Activated CD4-positive, alpha-beta memory T cell treated with anti-CD3 and anti-CD28 coated beads, Interleukin-2, amount 10 ng/mL, durations not matched to agents 7 days and 5 days (primary cell): ENCODE measurements around the gene TRAPPC5. TPM values are rescaled to one million over a fixed set of nuclear protein-coding genes. Genes with fewer than 3 reads are reported as not detected.

ENCODE experiments used
- CTCF ChIA-PET: fragments of 350-600 bp; sonication (Branson Sonifier 250); formaldehyde crosslinking; loops from one replicate; lab custom pipeline; 2021; ENCODE audit warnings: antibody characterized with exemption, inconsistent platforms; lab: Charles Lee
- POLR2A ChIA-PET: fragments of 350-600 bp; sonication (Branson Sonifier 250); formaldehyde crosslinking; loops from one replicate; lab custom pipeline; 2021; ENCODE audit warnings: antibody characterized with exemption; lab: Charles Lee
- DNase-seq: peaks from one replicate; pipeline ENCODE4 v3.0.0-alpha.2; 2020
- H3K27ac Mint-ChIP-seq: one replicate; pipeline ENCODE4 v1.8.0; 2021; ENCODE audit warnings: mild to moderate bottlenecking, mixed read lengths
- H3K27me3 Mint-ChIP-seq: one replicate; pipeline ENCODE4 v1.8.0; 2021; ENCODE audit warnings: mixed read lengths
- H3K36me3 Mint-ChIP-seq: one replicate; pipeline ENCODE4 v1.8.0; 2021; ENCODE audit warnings: low read depth, mixed read lengths
- H3K4me1 Mint-ChIP-seq: one replicate; pipeline ENCODE4 v1.8.0; 2021; ENCODE audit warnings: mixed read lengths
- H3K4me3 Mint-ChIP-seq: one replicate; pipeline ENCODE4 v1.8.0; 2021; ENCODE audit warnings: mild to moderate bottlenecking, mixed read lengths
- H3K9me3 Mint-ChIP-seq: one replicate; pipeline ENCODE4 v1.8.0; 2021; ENCODE audit warnings: mixed read lengths
- total RNA-seq, 2 experiments: library from RNA; stranded (reverse); gene quantifications; one replicate each; pipeline ENCODE4 v1.2.3, GENCODE V29; 2021

Gene TRAPPC5
- total RNA-seq, 2 experiments from 2014 or later: 92.5 to 94.7 TPM

GRCh38 chr19:7699003-7699402 lies 18.4 kb downstream of the TRAPPC5 start:
- no peak overlapping the region for H3K27ac Mint-ChIP-seq
- H3K4me3 Mint-ChIP-seq: no peak overlapping the region

DNA sequence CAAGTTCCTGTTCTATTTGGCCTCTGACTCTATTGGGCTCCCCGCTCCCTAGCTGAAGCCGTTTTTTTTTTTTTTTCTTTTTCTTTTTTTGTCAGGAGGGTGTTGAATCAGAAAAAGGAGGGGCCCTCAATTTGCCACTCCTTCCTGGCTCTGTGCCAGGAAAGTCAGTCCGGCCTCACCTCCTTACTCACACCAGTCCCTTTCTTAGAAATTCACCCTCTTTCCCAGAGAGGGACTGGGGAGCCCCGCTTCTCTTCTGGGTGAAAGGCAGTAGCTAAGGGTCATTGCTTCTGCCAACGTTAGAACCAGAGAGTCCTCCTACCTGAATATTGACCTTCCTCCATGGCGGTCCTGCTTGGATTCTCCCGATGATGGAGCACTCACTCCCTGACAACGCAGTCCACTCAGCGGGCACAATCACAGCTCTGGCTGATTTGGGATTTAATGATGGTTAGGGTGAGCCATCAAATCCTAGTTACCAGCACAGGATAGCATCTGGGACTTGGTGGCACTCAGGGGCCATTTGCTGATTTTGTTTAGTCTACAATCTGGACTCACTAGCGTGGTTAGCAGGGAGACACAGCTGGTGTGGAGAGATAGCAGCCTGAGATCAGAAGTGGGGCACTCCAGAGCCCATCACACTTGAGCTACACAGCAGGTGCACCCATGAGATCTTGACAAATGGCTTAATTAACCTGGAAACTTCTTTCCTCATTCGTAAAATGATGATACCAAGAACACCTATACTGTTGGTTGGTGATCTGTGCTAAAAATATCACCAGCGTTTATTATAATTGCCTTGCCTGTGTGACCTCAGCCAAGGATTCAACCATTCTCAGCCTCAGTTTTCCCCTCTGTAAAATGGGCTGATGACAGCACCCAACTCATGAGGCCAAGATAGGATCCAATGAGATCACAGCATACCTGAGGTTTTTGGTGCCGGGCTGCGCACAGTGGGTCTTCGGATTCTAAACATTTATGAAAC lies 19.1 kb downstream of the TRAPPC5 start:
- no peak for DNase-seq
- Mint-ChIP-seq H3K36me3 (no peaks in the 10 kb centered on the region), H3K4me1 (peaks cover 11% of the 10 kb centered on the region), H3K4me3 (no peak overlapping the region), H3K27me3 (peaks cover 27% of the 10 kb centered on the region), H3K27ac (no peak overlapping the region), H3K9me3 (no peaks in the 10 kb centered on the region)
- POLR2A ChIA-PET: interaction anchor here (1.0 kb wide), 1 partner anchor 13 kb away, joined by 3 read pairs; no protein-coding TSS in a partner anchor
- CTCF ChIA-PET: interaction anchor here (0.7 to 1.6 kb wide), 4 partner anchors 10 to 131 kb away, joined by 3 to 4 read pairs (median 3); partner anchors contain the start of gene TRAPPC5

More at GRCh38 chr19:7699003-7699402, 18.4 kb downstream of the TRAPPC5 start:
- H3K4me1 Mint-ChIP-seq: peaks cover 9% of the 10 kb centered on the region
- ChIA-PET CTCF (interaction anchor here (0.7 to 1.6 kb wide), 4 partner anchors 9 to 131 kb away, joined by 3 to 4 read pairs (median 3); partner anchors contain the start of gene TRAPPC5), POLR2A (interaction anchor here (0.9 to 1.0 kb wide), 3 partner anchors 13 to 1871 kb away, joined by 3 read pairs; partner anchors contain the start of gene TRAPPC5)
- no peak for DNase-seq
- H3K9me3 Mint-ChIP-seq: no peaks in the 10 kb centered on the region
- H3K36me3 Mint-ChIP-seq: no peaks in the 10 kb centered on the region
- H3K27me3 Mint-ChIP-seq: peaks cover 25% of the 10 kb centered on the region

- ChIA-PET POLR2A (no interaction called here), CTCF (interaction anchor here (1.2 kb wide), 1 partner anchor 20 kb away, joined by 3 read pairs; the partner anchor contains the start of gene TRAPPC5)
- Mint-ChIP-seq H3K27me3 (peaks cover 30% of the 10 kb centered on the region), H3K9me3 (no peaks in the 10 kb centered on the region), H3K4me1 (peaks cover 25% of the 10 kb centered on the region), H3K27ac (no peak overlapping the region), H3K36me3 (no peaks in the 10 kb centered on the region), H3K4me3 (no peak overlapping the region)
- no peak for DNase-seq
Observed at GRCh38 chr19:7701049-7701653, 20.5 kb downstream of the TRAPPC5 start.

- Mint-ChIP-seq H3K27me3 (peaks cover 28% of the 10 kb centered on the region), H3K36me3 (no peaks in the 10 kb centered on the region), H3K9me3 (no peaks in the 10 kb centered on the region), H3K4me1 (peaks cover 32% of the 10 kb centered on the region), H3K27ac (no peak within 1 kb of the TSS), H3K4me3 (no peak within 1 kb of the TSS)
- CTCF ChIA-PET: interaction anchor here (1.2 kb wide), 1 partner anchor 21 kb away, joined by 3 read pairs; the partner anchor contains the start of gene TRAPPC5
- DNase-seq: no peak
- POLR2A ChIA-PET: no interaction called here
Observed at GRCh38 chr19:7701654-7702457, 21.2 kb downstream of the TRAPPC5 start, which contains the start of gene FCER2. Gene FCER2, minus strand, starts transcription at chr19:7702131. Its CDS starts 2,371 bp downstream, at chr19:7699760.

GRCh38 chr19:7703332-7703731 lies 22.7 kb downstream of the TRAPPC5 start:
- ChIA-PET CTCF (interaction anchor here (0.7 kb wide), 1 partner anchor 561 kb away, joined by 3 read pairs; no protein-coding TSS in a partner anchor), POLR2A (no interaction called here)
- peaks cover 26% of the 10 kb centered on the region for H3K27me3 Mint-ChIP-seq
- no peak overlapping the region for H3K27ac Mint-ChIP-seq
- DNase-seq: no peak
- no peaks in the 10 kb centered on the region for H3K36me3 Mint-ChIP-seq
- H3K9me3 Mint-ChIP-seq: no peaks in the 10 kb centered on the region
- peaks cover 36% of the 10 kb centered on the region for H3K4me1 Mint-ChIP-seq
- H3K4me3 Mint-ChIP-seq: no peak overlapping the region

DNA sequence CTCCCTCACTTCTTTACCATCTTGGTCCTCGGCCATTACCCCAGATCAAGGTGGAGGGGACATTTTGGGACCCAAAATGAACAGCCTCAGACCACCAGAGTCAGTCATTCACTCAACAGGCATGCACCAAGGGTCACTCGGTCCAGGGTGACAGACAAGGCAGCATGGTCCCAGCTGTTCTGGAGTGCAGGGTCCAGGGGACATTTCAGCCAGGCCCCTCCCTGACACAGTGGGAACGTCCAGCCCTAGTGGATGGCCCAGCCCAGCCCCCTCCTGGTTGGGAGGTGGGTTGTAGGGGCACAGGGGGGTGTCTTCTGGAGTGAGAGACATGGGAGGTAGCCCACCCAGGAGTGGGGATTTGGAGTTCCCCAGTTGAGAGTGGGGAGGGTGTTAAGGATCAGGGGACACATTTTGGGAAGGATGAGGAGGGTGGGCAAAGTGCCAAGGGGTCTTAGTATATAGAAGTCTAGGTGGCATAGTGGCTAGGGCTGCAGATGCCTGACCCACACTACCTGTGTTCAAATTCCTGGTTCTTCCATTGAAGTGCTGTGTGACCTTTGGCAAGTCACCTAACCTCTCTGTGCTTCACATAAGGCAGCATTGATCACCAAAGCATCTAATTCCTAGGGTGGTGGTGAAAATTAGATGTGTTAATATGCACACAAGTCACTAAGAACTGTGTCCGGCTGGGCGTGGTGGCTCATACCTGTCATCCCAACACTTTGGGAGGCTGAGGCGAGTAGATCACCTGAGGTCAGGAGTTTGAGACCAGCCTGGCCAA lies 23.8 kb downstream of the TRAPPC5 start:
- no peak overlapping the region for H3K27ac Mint-ChIP-seq

GRCh38 chr19:7705387-7706187 lies 25.0 kb downstream of the TRAPPC5 start:
- Mint-ChIP-seq H3K27ac (peak overlapping the region; percentile 90), H3K4me3 (peak overlapping the region; percentile 31), H3K27me3 (peaks cover 18% of the 10 kb centered on the region), H3K9me3 (no peaks in the 10 kb centered on the region), H3K36me3 (no peaks in the 10 kb centered on the region), H3K4me1 (peaks cover 30% of the 10 kb centered on the region)
- POLR2A ChIA-PET: interaction anchor here (0.6 to 2.5 kb wide), 5 partner anchors 25 to 606 kb away, joined by 3 to 15 read pairs (median 3); partner anchors contain the start of genes MCEMP1, STXBP2 and TRAPPC5
- CTCF ChIA-PET: interaction anchor here (0.5 to 1.7 kb wide), 3 partner anchors 24 to 448 kb away, joined by 3 to 11 read pairs (median 4); partner anchors contain the start of gene TRAPPC5
- DNase-seq: peak; percentile 80

More for the DNA sequence above, 23.8 kb downstream of the TRAPPC5 start:
- Mint-ChIP-seq H3K27me3 (peaks cover 23% of the 10 kb centered on the region), H3K9me3 (no peaks in the 10 kb centered on the region), H3K4me1 (peaks cover 31% of the 10 kb centered on the region), H3K4me3 (no peak overlapping the region), H3K36me3 (no peaks in the 10 kb centered on the region)
- POLR2A ChIA-PET: interaction anchor here (2.5 kb wide), 1 partner anchor 23 kb away, joined by 15 read pairs; the partner anchor contains the start of gene TRAPPC5
- DNase-seq: no peak
- CTCF ChIA-PET: no interaction called here

DNA sequence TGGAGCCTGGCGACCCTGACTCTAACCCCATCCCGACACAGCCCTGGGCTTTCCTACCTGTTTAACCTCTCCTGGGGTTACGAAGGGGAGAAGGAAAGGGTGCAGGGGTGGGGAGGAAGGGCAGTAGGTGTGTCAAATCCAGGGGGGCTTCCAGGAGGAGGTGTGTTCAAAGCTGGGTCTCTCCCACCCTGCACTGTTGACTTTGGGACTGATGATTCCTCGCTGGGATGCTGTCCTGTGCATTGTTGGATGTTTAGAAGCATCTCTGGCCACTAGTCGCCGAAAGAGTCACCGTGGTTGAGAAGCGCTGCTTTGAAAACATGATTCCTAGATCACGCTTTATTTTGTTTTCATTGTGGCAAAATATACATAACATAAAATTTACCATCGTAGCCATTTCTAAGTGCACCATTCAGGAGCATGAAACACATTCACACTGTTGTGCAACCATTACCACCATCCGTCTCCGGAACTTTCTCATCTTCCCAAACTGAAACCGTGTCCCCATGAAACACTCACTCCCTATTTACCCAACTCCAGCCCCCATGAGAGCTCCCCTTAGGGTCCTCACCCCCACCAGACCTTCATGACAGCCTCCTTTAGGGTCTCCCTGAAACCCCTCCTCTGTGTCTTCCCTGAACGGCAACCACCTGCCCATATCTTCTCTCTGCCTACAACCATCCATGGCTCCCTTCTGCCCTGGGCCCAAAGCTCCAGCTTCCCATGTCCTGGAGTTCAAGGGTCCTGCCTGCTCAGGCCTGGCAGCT lies 25.7 kb downstream of the TRAPPC5 start:
- Mint-ChIP-seq H3K27me3 (peaks cover 18% of the 10 kb centered on the region), H3K4me3 (peak overlapping the region; percentile 36), H3K36me3 (no peaks in the 10 kb centered on the region), H3K9me3 (no peaks in the 10 kb centered on the region), H3K27ac (peak overlapping the region; percentile 90), H3K4me1 (peaks cover 33% of the 10 kb centered on the region)
- ChIA-PET POLR2A (interaction anchor here (1.0 to 2.5 kb wide), 4 partner anchors 25 to 607 kb away, joined by 3 to 15 read pairs (median 4); partner anchors contain the start of genes STXBP2 and TRAPPC5), CTCF (interaction anchor here (0.5 to 1.7 kb wide), 4 partner anchors 25 to 448 kb away, joined by 3 to 11 read pairs (median 6); partner anchors contain the start of gene TRAPPC5)
- no peak for DNase-seq

GRCh38 chr19:7706955-7707456 lies 26.4 kb downstream of the TRAPPC5 start:
- ChIA-PET CTCF (interaction anchor here (1.0 kb wide), 1 partner anchor 26 kb away, joined by 7 read pairs; the partner anchor contains the start of gene TRAPPC5), POLR2A (interaction anchor here (2.5 kb wide), 1 partner anchor 26 kb away, joined by 15 read pairs; the partner anchor contains the start of gene TRAPPC5)

More at GRCh38 chr19:7706955-7707456, 26.4 kb downstream of the TRAPPC5 start:
- Mint-ChIP-seq H3K4me3 (peak overlapping the region; percentile 36), H3K27ac (peak overlapping the region; percentile 60), H3K27me3 (peaks cover 18% of the 10 kb centered on the region), H3K4me1 (peaks cover 33% of the 10 kb centered on the region), H3K9me3 (no peaks in the 10 kb centered on the region), H3K36me3 (no peaks in the 10 kb centered on the region)
- DNase-seq: no peak
